Tibial nerve (tissue), 4 donors: ENCODE measurements around the gene GUCY2C. TPM values are rescaled to one million over a fixed set of nuclear protein-coding genes. Genes with fewer than 3 reads are reported as not detected.
A peak's percentile ranks its signal among the peaks of the same experiment; 100 is the strongest.

Experiments used
- DNase-seq, 2 donors: peaks; one replicate each; pipeline ENCODE4 v3.0.0-alpha.2; 2019; ENCODE audit warnings: low spot score in 2 of 2
- H3K27ac ChIP-seq, 4 donors: fragments of 200-600 bp; sonication (generic) in 3 of 4; one replicate each; pipeline ENCODE4 v1.5.1; 2017 to 2019; ENCODE audit warnings: mild to moderate bottlenecking in 1 of 4
- H3K27me3 ChIP-seq, 2 donors: fragments of 200-600 bp; sonication (generic) in 1 of 2; one replicate each; pipeline versions ENCODE4 v1.5.1 to v1.6.0; 2017 to 2019
- H3K36me3 ChIP-seq, 3 donors: fragments of 200-600 bp; sonication (generic); one replicate each; pipeline ENCODE4 v1.5.1; 2018 to 2019
- H3K4me1 ChIP-seq, 4 donors: fragments of 200-600 bp; sonication (generic) in 3 of 4; one replicate each; pipeline ENCODE4 v1.5.1; 2017 to 2019
- H3K4me3 ChIP-seq, 4 donors: fragments of 200-600 bp; sonication (generic) in 3 of 4; one replicate each; pipeline ENCODE4 v1.5.1; 2017 to 2019; ENCODE audit warnings: mild to moderate bottlenecking in 1 of 4, moderate library complexity in 1 of 4
- H3K9me3 ChIP-seq, 4 donors: fragments of 200-600 bp; sonication (generic) in 3 of 4; one replicate each; pipeline ENCODE4 v1.5.1; 2017 to 2019
- CTCF ChIP-seq, 5 experiments: fragments of 200-600 bp in 3 of 5; fragments of 450-650 bp in 2 of 5; sonication (generic) in 3 of 5; IDR thresholded peaks; one replicate each; pipeline ENCODE4 v1.5.1; 2016 to 2019; ENCODE audit warnings: antibody characterized with exemption in 5 of 5, mild to moderate bottlenecking in 3 of 5, moderate library complexity in 2 of 5
- EP300 ChIP-seq, 2 donors: sonication (generic); formaldehyde crosslinking; IDR thresholded peaks; one replicate each; pipeline ENCODE4 v1.6.1; 2017; ENCODE audit warnings: antibody characterized with exemption in 2 of 2, mild to moderate bottlenecking in 1 of 2
- POLR2A ChIP-seq, 2 donors: fragments of 450-650 bp; IDR thresholded peaks; one replicate each; pipeline ENCODE4 v1.6.1; 2017; ENCODE audit warnings: antibody characterized with exemption in 2 of 2, mild to moderate bottlenecking in 2 of 2, moderate library complexity in 2 of 2
- WGBS, 2 donors: methylation state at CpG; one replicate each; pipeline ENCODE4 v1.1.5; 2018; 5-methylcytosine and 5-hydroxymethylcytosine counted together
- total RNA-seq, 4 donors: library from RNA; depleted of rRNA; stranded (reverse); fragments of >200 nt; gene quantifications; one replicate each; pipeline ENCODE4 v1.1.0, GENCODE V29; 2016

The GUCY2C gene
- total RNA-seq, 4 donors from 2014 or later, result not detected

GRCh38 chr12:14729586-14729985 is 33.2 kb upstream of the GUCY2C start:
- Histone ChIP-seq H3K27me3 (no peaks in the 10 kb centered on the region), H3K4me3 (no peak overlapping the region), H3K9me3 (peaks cover 0 to 43% (median 2%) of the 10 kb centered on the region in 4 donors), H3K27ac (no peak overlapping the region), H3K4me1 (no peaks in the 10 kb centered on the region), H3K36me3 (no peaks in the 10 kb centered on the region)
- no peak for DNase-seq
- WGBS, 2 donors, result 85 to 100% methylated on average over 1 of the region's 1 CpG
- TF ChIP-seq EP300 (IDR thresholded peaks at IDR 0.05) (no peak), POLR2A (IDR thresholded peaks at IDR 0.05) (no peak), CTCF (IDR thresholded peaks at IDR 0.05) (no peak)

DNA sequence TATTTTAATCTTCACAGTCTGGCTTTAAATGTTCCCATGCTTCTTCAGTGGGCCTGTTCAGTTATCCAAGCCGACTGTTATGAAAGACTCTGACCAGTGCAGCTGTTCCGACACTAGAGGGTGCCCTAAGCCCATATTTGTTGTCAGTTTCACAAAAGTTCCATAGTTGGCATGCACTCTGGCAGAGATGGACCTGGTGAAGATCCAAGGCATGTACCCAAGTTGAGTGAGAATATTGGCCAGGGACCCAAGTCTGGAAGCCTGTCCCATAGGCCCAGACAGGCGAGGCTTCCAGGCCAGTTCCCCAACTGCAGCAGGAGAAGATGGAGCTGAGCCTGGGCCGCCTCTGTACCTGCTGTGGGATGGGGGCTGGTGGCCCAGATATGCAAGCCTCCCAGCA is 27.4 kb upstream of the GUCY2C start:
- no peak for DNase-seq
- WGBS, 2 donors, result 55 to 61% methylated on average over 4 of the region's 4 CpGs
- no peaks in the 10 kb centered on the region for H3K4me1 ChIP-seq

DNA sequence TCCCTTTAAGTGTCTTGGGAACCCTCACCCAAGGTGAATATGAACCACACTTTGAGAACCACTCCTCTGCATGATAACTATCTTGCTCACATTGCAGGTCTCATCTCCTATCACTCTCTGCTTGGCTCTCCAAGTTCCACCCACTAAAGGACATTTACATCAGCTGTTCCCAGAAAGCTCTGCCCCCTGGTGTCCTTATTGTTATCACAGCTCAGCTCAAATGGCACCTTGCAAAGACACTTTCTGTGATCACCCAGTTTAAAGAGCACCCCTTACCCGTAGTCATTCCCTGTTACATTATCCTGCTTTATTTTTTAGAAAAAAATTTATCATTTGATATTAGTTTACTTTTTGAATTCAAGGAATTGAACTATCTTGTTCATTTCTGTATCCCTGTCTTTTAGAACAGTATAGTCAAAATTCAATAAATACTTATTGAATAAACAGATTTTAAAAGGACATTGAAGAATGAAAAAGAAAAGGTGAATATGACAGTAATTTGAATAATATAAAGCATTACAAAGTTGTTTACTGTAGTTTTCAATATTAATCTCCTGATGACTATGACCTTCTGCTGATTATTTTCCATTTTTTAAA is 20.5 kb upstream of the GUCY2C start:
- 34 to 49% methylated on average over 1 of the region's 1 CpG for WGBS, 2 donors
- DNase-seq, result peak in 1 of 2 donors; percentile 44
- TF ChIP-seq EP300 (IDR thresholded peaks at IDR 0.05), result no peak
- TF ChIP-seq POLR2A (IDR thresholded peaks at IDR 0.05), result no peak
- TF ChIP-seq CTCF (IDR thresholded peaks at IDR 0.05), result peak in 4 of 5 experiments; percentile 21 to 44 (median 24)

More for the DNA sequence above, 27.4 kb upstream of the GUCY2C start:
- no peak overlapping the region for H3K27ac ChIP-seq
- peaks cover 0 to 29% (median 4%) of the 10 kb centered on the region in 4 donors for H3K9me3 ChIP-seq
- H3K4me3 ChIP-seq, result no peak overlapping the region
- H3K27me3 ChIP-seq, result no peaks in the 10 kb centered on the region
- no peaks in the 10 kb centered on the region for H3K36me3 ChIP-seq
- TF ChIP-seq POLR2A (IDR thresholded peaks at IDR 0.05), result no peak
- peak in 2 of 5 experiments; percentile 51 to 53 for TF ChIP-seq CTCF (IDR thresholded peaks at IDR 0.05)

GRCh38 chr12:14714437-14714836 is 18.0 kb upstream of the GUCY2C start:
- TF ChIP-seq EP300 (IDR thresholded peaks at IDR 0.05), result no peak
- no peak for TF ChIP-seq CTCF (IDR thresholded peaks at IDR 0.05)
- no peak for TF ChIP-seq POLR2A (IDR thresholded peaks at IDR 0.05)
- Histone ChIP-seq H3K27me3 (no peaks in the 10 kb centered on the region), H3K27ac (no peak overlapping the region), H3K36me3 (no peaks in the 10 kb centered on the region), H3K9me3 (no peaks in the 10 kb centered on the region), H3K4me3 (no peak overlapping the region), H3K4me1 (no peaks in the 10 kb centered on the region)
- no peak for DNase-seq
- 70 to 71% methylated on average over 6 of the region's 6 CpGs for WGBS, 2 donors

More for the DNA sequence above, 20.5 kb upstream of the GUCY2C start:
- Histone ChIP-seq H3K4me3 (no peak overlapping the region), H3K27me3 (no peaks in the 10 kb centered on the region), H3K4me1 (no peaks in the 10 kb centered on the region), H3K36me3 (no peaks in the 10 kb centered on the region), H3K27ac (no peak overlapping the region), H3K9me3 (no peaks in the 10 kb centered on the region)

DNA sequence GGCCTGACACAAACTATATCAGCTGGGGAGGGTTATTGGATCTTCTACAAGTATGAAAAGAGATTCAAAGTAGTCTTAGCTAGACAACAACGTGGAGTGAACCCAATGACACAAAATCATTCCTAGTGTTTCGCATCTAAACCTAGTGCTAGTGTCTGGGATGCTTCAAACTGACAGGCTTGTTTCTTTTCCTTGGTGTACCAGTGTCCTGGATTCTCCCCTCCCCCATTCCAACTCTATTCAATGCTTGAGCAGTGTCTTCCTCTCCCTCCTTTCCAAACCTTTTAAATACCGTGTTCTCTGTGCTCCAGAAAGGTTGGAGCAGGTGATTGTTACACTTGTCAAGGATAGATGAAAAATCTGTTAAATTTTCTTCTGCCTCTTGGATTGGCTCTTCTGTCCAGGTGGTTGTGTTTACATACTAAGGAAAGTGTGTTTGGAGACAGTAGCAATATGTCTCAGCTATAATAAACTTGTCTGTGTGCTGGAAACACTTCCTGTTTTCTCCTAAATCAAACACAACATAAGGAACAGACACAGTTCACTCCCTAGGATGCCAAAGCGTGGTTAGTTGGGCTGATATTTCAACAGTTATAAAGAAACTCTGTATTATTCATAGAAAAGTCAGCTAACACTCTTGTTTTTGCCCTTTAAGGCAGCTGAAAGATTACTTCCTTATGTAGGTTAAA is 14.4 kb upstream of the GUCY2C start:
- H3K4me3 ChIP-seq, result no peak overlapping the region
- TF ChIP-seq POLR2A (IDR thresholded peaks at IDR 0.05) (no peak), EP300 (IDR thresholded peaks at IDR 0.05) (no peak), CTCF (IDR thresholded peaks at IDR 0.05) (no peak)
- no peaks in the 10 kb centered on the region for H3K27me3 ChIP-seq
- H3K27ac ChIP-seq, result no peak overlapping the region
- no peak for DNase-seq
- H3K4me1 ChIP-seq, result no peaks in the 10 kb centered on the region
- WGBS, 2 donors, result 46 to 49% methylated on average over 4 of the region's 4 CpGs
- H3K9me3 ChIP-seq, result no peaks in the 10 kb centered on the region
- no peaks in the 10 kb centered on the region for H3K36me3 ChIP-seq
